NCI-H524 (cell line): ENCODE measurements around the gene GYPC.
"Not testable (repeated sequence)": the region's sequence is repeated elsewhere in the genome, so short reads cannot be mapped to it uniquely, and the experiment has no call there.

Experiments used
- DNase-seq, 2 experiments: peaks; one replicate each; lab custom pipeline; 2025; lab: John Stamatoyannopoulos, UW

Gene GYPC, protein sequence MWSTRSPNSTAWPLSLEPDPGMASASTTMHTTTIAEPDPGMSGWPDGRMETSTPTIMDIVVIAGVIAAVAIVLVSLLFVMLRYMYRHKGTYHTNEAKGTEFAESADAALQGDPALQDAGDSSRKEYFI

DNA sequence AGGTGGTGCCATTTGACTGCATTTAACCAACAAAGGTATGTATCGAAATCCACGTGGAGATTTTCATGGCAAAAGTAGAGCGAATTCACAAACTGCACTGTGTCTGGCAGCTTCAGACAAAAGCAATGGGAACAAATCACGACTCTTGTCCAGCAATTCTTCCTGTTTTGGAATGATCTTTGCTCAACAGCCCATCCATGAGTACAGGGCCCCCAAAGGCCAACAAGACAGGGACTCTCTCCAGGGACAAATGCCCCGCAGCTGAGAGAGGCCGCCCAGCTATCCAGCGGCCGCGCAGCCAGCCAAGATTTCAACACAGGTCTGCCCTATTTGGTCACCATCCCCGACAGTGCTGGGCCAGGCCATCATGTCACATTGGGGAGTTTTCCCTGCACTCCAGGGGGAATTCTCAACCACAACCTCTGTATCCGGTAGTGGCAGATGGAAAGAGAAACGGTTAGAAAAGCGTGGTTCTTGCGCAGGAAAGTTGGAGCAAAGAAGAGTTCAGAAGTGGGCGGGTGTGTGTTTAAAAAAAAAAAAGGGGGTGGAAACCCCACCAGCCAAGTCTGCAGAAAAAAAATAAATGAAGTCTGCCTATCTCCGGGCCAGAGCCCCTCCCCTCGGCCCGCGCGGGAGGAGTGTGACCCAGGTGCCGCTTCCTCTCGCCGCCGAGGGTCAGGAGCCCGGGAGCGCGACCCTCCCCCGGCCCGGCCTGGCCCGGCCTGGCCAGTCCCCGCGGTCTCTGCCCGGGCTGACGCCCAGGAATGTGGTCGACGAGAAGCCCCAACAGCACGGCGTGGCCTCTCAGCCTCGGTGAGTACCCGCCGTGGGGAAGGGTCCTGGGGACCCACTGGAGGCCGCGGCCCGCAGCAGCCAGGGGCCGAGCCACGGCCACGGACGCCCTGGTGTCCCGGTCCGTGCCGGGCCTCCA, at the start of gene GYPC:
Gene GYPC (plus strand): TSS at position 659 of the 931 bp plus-strand sequence. CDS start 106 bp downstream, at position 765.
- DNase-seq, result peak in 1 of 2 experiments; percentile 24

DNA sequence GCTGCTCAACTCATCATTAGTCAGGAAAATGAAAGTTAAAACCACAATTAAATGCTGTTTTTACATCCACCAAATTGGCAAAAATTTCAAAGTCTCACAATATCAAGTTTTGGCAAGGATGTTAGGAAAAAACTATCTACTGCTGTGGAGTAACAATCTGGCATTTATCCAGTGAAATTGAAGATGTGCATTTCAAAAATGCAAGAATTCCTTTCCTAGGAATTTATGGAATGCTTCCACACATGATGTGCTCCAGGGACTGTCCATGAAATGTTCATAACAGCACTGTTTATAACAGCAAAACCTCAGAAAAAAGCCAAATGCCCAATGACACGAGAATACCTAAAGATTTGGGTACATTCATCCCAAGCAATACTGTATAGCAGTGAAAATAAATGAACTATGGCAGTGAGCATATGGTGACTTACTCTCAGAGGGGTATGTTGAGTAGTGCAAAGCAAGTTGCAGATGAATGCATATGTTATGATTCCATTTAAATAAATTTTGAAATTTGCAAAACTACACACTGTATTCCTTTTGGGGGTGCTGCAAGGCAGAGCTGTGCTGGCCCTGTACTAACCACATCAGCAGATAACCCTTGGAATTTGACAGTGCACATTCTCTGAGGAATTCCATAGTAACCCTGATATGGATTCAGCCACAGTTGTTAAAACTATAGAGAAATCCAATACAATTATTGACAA, 41.3 kb upstream of the GYPC start:
- DNase-seq, result no peak

DNA sequence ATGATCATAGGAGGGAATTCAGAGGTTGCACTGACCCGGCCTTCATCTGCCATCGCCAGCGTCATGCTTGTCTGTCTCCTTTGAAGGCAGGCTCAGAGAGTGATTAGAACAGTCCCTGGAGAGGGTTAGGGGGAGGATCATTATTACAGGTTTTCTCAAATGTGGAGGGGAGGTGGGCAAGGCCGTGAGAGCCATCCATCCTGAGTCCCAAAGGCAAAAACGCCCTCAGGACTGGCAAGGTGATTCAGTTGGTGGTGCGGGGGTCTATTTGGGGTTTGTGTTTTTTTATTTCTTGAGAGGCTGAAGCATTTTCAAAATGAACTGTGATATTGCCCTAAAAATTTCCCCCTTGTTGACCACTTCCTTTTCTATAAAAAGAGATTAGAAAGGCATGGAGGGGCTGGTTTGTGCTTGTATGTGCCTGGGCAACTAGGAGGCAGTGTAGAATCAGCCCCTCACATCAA, 39.3 kb upstream of the GYPC start:
- DNase-seq, result no peak

DNA sequence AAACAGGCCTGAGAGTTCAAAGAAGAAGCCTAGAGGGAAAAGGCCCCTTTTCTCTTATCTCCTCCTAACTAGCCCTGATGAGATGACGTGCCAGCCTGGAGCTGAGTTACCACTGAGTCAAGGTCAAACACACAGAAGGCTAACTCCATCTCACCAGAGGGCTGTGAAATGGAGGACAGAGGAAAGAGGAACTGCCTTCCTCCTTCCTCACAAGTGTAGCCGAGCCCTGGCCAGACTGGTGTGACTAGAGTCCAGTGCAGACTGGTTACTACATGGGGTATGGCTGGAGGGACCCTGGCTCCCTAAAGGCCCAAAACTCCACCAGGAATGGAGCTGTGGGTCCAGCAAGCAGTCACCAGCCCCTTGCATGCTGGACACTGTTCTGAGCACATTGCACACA, 35.7 kb upstream of the GYPC start:
- DNase-seq, result no peak

DNA sequence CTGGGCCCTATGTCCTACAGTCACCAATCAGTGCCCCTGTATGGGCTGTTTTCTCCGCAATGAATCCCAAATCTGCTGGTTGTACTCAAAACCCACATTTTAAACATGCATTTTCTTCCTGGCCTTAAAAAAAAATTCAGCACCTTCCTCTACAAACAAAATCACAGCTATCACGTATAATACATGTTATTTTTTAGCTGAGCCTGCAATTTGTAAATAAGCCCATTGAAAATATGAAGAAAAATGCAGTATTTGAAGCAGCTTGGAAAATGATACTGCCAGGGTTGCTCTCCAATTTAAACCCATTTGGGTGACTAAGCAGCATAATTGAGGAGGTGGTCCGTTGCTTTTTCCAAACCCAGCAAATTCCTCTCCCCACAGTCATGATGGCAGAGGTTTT, 33.0 kb upstream of the GYPC start:
- no peak for DNase-seq

DNA sequence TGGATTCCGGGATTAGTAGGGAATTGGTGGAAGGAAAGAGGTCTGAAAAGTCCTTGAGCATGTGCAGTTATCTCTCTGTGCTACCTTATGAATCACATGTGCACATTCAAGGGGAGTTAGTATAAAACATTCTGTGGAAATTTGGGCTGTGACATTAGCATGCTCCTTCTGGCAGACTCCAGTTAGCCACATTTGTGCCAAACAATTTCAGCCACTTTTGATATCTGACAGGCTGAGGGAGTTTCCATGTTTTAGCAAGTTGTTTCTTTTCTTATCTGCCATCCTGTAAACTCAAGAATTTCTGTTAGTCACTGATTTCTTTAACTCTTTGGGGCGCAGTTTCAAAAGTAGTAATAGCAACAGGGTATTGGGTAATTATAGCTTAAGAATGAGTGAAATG, 28.3 kb upstream of the GYPC start:
- DNase-seq, result no peak

DNA sequence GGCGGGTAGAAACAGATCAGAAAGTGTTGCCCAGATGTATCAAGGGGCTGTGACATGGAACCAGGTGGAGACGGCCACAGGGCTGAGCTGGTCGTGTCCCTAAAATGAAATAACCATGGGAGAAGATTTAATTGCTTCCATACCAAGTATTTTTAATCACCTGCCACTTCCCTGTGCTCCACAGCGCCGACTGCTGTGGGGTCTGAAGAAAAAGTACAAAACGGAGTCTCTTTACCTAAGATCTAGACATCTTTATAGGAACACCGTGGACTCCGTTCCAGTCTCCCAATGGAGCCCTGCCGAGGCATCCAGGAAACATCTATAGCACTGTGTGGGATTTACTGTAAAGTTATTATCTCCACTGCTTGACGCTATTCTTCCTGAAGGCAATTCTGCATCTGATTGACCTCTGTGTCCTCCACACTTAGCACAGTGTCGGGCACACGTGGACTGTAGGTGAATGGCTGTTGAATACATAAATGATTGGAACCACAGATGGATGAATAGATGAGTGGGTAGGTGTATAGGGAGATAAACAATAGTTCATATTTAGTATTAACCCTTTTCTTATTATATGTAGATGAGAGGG, 21.6 kb upstream of the GYPC start:
- DNase-seq, result no peak

DNA sequence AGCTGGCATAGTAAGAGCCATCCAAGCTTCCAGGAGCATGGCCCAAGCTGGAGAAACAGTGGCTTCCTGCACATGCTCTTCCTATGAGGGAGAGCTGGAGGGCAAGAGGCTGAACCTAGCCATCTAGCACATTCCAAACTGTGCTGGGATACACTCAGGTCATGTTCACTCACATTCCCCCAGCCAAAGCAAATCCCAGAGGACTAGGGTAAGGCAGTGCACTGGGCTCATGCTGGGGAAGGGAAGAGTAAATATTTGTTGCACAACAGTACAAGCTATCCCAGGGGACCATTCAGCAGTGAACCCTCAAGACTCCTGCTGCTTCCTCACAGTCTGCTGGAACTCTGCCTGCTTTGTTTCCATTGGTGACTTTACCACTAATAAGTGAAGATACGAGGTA, 20.7 kb upstream of the GYPC start:
- DNase-seq, result no peak

DNA sequence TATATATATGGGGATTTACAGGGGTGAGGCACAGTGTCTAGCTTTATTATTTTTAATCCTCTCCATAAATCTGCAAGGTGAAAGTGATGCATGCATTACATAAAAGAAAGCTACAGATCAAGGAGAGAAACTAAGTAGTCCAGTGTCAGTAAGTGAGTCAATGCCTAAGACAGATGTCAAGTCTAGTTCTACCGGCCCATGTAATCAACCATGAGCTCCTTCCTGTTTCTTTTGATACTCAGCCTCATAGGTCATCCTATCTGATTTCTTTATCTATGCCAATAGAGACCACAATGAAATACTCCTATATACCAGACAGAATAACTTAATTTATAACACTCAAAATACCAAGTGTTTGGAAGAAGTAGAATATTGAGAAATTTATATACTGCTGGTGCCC, 20.2 kb upstream of the GYPC start:
- DNase-seq, result no peak

DNA sequence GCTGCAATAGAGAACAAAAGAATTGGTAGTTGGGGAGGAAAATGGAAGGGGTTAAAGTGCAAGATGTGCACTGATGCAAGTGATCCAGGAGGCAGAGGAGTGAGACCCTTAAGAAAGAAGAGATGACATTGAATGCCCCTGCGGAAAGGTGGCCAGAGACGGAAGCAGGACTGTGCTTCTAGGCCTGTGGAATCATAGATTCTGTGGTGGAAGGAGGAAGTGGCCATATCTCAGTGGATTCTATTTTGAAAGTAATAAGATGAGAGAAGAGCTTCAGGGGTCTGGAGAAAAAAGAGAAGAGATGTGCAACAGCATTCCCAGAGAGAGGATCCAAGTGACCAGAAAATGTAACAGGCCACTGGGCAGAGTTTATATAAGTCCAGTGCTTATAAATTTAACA, 18.6 kb upstream of the GYPC start:
- DNase-seq, result no peak

DNA sequence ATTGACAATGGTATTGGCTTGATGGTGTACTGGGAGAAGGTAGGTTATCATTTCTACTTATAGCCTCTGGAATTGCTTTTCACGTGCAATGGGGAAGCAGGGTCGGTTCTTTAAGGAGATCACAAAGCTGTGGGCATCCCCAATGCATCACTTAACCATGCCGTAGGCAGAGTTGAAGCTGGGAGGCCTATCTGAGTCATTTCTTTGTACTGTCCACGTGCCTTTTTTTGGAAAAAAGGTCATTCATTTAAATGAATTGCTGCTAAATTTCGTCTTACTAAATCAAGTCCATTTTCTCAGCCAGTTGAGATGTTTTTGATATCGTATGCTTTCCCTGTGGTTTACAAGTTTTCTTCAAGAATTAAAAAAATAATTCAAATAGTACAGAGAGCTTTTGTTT, 17.2 kb upstream of the GYPC start:
- DNase-seq, result no peak

DNA sequence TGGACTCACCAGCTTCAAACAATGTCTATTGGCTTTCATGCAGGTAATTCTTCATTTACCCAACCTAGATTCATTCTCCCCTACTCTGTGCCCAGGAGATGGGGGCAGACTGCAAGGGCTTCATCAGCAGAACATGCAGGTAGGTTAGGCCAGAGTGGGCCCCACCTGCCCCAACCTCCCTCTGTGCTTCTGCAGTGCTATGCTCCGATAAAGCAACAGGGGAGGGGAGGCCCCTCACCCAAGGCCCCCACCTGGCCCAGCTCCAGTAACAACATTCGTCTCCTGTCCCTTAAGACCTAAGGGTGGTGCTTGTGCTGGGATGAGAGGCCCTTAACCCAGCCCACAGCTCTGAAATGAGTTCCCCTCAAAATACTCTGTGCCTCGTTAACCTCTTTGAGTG, 16.7 kb upstream of the GYPC start:
- DNase-seq, result no peak

DNA sequence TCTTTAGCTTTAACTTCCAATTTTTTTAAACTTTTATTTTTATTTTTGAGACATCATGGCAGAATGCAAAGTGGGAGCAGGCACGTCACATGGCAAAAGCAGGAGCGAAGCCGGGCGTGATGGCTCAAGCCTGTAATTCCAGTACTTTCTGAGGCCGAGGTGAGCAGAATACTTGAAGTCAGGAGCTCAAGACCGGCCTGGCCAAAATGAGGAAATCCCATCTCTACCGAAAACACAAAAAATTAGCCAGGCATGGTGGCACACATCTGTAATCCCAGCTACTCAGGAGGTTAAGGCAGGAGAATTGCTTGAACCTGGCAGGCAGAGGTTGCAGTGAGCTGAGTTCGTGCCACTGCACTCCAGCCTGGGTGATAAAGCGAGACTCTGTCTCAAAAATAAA, 14.7 kb upstream of the GYPC start:
- not testable (repeated sequence) for DNase-seq

DNA sequence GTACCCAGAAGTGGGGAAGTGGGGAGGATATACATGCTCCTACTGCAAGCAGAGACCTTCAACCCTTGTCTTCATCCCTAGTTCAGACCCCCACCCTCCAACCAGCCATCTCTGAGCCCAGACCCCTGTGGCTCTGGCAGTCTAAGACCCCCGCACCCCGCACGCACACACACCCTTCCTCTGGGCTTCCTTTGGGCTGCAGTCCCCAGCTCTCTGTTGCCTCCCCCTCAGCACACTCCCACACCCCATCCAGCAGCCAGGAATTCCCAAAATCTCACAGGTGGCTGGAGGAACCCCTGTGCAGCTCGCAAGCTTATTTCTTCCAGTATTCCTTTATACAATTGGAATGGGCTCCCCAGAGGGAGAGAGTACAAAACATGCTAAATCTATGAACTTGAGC, 13.9 kb upstream of the GYPC start:
- no peak for DNase-seq

DNA sequence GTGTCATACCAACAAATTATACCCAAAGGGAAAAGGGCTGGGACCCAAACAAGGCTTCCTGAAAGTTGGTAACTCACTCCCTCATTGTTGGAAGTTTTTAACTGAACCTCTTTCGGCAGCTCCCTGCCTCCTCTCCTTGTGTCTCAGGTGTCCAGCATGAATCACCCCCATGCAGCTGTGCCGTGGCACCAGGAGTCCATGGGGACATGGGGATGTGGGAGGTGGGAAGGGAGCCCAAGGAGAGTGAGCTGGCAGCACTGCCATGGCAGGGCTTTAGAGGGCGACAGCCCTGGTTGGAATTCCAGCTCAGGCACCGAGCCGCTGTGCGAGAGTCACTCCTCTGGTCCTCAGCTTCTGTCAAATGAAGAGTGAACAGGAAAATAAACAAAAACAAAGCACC, 12.5 kb upstream of the GYPC start:
- no peak for DNase-seq

DNA sequence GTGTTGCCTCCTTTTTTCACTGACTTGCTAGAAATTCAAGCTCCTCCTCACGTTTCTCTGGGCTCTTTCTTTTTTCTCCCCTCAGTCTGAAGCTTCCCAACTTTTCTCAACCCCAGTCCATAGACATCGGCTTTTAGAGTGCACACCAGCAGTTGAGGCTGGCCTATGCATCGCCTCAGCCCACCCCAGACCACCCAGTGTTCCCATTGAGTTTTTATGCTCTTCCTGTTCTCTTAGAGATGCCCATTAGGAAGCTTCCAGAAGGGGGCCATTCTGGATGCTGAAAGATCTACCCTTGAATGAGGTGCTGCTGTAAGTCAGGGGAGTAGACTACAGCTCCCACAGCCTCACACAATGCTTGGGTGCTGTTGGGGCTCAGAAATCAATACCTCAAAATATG, 12.0 kb upstream of the GYPC start:
- no peak for DNase-seq

DNA sequence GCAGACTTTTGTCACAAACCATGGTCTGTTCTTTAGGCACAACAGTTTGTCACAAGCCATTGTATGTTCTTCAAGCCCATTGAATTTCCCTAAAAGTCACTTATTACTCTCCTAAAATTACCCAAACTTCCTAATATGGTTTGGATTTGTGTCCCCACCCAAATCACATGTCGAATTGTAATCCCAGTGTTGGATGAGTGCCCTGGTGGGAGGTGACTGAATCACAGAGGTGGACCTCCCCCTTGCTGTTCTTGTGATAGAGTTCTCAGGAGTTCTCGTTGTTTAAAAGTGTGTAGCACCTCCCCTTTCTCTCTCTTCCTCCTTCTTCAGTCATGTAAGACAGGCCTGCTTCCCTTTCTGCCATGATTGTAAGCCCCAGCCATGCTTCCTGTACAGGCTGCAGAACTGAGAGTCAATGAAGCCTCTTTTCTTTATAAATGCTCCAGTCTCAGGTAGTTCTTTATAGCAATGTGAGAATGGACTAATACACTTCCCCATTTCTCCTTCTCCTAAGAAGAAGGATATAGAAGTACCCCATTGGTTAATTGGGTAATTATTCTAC, 11.2 kb upstream of the GYPC start:
- DNase-seq, result no peak

DNA sequence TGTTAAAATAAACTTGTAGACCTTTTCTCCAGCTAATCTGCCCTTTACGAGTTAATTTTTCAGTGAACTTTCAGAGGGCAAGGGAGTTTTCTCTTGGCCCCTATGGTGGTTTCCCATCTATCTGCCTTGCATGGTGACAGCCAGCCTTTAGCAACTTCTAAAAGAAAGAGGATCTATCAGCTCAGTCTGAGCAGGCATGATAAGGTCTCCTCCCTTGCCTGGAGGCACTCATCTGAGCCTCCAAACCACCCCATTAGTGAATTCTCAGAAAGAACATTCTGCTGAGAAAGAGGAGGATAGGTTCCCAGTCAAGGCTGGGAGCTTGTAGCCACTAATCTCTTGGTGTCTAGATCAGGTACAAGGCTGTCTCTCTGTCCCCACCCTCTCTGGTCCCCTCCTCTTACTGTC, 10.7 kb upstream of the GYPC start:
- no peak for DNase-seq

DNA sequence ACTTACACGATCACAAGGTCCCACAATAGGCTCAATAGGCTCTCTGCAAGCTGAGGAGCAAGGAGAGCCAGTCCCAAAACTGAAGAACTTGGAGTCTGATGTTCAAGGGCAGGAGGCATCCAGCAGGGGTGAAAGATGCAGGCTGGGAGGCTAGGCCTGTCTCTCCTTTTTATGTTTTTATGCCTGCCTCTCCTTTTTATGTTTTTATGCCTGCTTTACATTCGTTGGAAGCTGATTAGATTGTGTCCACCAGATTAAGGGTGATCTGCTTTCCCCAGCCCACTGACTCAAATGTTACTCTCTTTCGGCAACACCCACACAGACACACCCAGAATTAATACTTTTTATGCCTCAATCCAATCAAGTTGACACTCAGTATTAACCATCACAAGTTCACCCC, 9.9 kb upstream of the GYPC start:
- no peak for DNase-seq

DNA sequence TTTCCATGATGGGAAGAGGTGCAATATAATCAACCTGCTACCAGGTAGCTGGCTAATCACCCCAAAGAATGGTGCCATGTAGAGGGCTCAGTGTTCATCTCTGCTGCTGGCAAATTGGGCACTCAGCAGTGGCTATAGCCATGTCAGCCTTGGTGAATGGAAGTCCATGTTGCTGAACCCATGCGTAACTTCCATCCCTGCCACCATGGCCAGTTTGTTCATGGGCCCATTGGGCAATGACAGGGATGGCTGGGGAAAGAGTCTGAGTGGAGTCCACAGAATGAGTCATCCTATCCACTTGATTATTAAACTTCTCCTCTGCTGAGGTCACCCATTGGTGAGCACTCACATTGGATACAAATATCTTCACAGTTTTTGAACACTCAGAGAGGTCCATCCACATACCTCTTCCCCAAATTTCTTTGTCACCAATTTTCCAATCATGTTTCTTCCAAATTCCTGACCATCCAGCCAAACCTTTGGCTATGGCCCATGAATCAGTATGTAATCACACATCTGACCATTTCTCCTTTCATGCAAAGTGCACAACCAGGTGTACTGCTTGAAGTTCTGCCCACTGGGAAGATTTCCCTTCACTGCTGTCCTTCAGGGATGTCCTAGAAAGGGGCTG, 8.1 kb upstream of the GYPC start:
- not testable (repeated sequence) for DNase-seq

DNA sequence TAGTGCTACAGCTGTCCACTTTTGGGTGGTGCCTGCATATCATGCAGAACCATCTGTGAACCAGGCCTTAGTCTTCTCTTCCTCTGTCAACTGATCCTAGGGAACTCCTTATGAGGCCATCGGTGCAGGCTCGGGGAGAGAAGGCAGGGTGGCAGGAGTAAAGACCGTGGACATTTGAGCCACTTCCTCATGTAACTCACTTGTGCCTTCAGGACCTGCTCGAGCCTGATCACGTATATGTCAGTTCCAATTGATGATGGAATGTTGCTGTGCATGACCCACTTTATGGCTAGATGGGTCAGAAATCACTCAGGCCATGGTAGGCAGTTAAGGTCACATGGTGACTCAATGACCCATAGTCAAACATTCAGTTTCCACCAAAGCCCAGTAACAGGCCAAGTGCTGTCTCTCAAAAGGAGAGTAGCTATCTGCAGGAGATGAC, 7.6 kb upstream of the GYPC start:
- DNase-seq, result not testable (repeated sequence)

DNA sequence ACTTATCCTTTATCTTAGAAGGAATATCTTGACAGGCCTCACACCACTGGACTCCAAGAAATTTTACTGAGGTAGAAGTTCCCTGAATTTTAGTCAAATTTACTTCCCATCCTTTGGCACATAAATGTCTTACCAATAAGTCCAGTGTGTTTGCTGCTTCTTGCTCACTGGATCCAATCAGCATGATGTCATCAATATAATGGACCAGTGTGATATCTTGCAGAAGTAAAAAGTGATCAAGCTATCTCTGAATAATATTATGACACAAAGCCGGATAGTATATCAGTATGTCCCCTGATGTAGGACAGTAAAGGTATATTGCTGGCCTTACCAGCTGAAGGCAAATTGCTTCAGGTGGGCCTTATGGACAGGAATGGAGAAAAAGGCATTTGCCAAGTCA, 6.9 kb upstream of the GYPC start:
- no peak for DNase-seq
